ENCODE data around the gene RPL19. TPM values are rescaled to one million over a fixed set of nuclear protein-coding genes. Genes with fewer than 3 reads are reported as not detected.

The RPL19 gene
- total RNA-seq, 1 donor from 2014 or later, result 3,324 TPM

GRCh38 chr17:39229274-39229913 lies 29.3 kb downstream of the RPL19 start:
- no peak overlapping the region for H3K27ac Mint-ChIP-seq
- peaks cover 40% of the 10 kb centered on the region for H3K27me3 Mint-ChIP-seq
- CTCF ChIA-PET, result no interaction called here
- H3K4me3 Mint-ChIP-seq, result no peak overlapping the region
- intact Hi-C loops (cut with micrococcal nuclease), result no loop called here
- no peak for TF ChIP-seq CTCF (IDR thresholded peaks at IDR 0.05)
- POLR2A ChIA-PET, result no interaction called here
- DNase-seq (no peak), ATAC-seq (ENCODE audit: low read depth) (no peak)
- H3K9me3 Mint-ChIP-seq, result no peaks in the 10 kb centered on the region
- H3K36me3 Mint-ChIP-seq (ENCODE audit: low read depth), result no peaks in the 10 kb centered on the region
- H3K4me1 Mint-ChIP-seq, result peaks cover 17% of the 10 kb centered on the region

DNA sequence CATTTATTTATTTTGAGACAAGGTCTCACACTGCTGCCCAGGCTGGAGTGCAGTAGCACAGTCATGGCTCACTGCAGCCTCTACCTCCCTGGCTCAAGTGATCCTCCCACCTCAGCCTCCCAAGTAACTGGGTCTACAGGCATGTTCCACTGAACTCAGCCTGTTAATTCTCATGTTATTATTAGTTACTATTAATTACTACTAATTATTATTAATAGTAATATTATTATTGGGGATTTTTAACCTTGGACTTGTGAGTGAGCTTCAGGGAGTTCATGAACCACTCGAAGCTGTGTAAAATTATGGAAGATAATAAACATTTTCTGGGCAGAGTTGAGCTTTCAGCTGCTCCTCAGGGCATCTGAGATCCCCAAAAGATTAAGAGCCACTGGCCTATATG lies 30.3 kb downstream of the RPL19 start:
- Mint-ChIP-seq H3K9me3 (no peaks in the 10 kb centered on the region), H3K36me3 (ENCODE audit: low read depth) (no peaks in the 10 kb centered on the region), H3K4me1 (peaks cover 15% of the 10 kb centered on the region), H3K27me3 (peaks cover 39% of the 10 kb centered on the region), H3K27ac (no peak overlapping the region), H3K4me3 (no peak overlapping the region)
- CTCF ChIA-PET, result interaction anchor here (0.9 to 13.1 kb wide), 4 partner anchors 14 to 247 kb away, joined by 4 to 151 read pairs (median 22); no protein-coding TSS in a partner anchor
- TF ChIP-seq CTCF (IDR thresholded peaks at IDR 0.05), result no peak
- POLR2A ChIA-PET, result interaction anchor here (2.6 kb wide), 2 partner anchors 24 to 30 kb away, joined by 11 to 19 read pairs; partner anchors contain the start of gene RPL19
- ATAC-seq (ENCODE audit: low read depth) (no peak), DNase-seq (no peak)
- intact Hi-C loops (cut with micrococcal nuclease), result no loop called here

- Mint-ChIP-seq H3K36me3 (ENCODE audit: low read depth) (no peaks in the 10 kb centered on the region), H3K4me1 (peaks cover 11% of the 10 kb centered on the region), H3K4me3 (no peak overlapping the region), H3K27ac (no peak overlapping the region), H3K27me3 (peaks cover 36% of the 10 kb centered on the region), H3K9me3 (no peaks in the 10 kb centered on the region)
- DNase-seq, result no peak
- no peak for ATAC-seq (ENCODE audit: low read depth)
- TF ChIP-seq CTCF (IDR thresholded peaks at IDR 0.05), result no peak
- ChIA-PET CTCF (interaction anchor here (0.9 to 13.1 kb wide), 6 partner anchors 13 to 248 kb away, joined by 3 to 151 read pairs (median 10); no protein-coding TSS in a partner anchor), POLR2A (interaction anchor here (0.8 to 2.6 kb wide), 5 partner anchors 14 to 77 kb away, joined by 3 to 19 read pairs (median 9); partner anchors contain the start of gene RPL19)
- intact Hi-C loops (cut with micrococcal nuclease), result no loop called here
Measured at GRCh38 chr17:39231091-39231561, 31.0 kb downstream of the RPL19 start.

DNA sequence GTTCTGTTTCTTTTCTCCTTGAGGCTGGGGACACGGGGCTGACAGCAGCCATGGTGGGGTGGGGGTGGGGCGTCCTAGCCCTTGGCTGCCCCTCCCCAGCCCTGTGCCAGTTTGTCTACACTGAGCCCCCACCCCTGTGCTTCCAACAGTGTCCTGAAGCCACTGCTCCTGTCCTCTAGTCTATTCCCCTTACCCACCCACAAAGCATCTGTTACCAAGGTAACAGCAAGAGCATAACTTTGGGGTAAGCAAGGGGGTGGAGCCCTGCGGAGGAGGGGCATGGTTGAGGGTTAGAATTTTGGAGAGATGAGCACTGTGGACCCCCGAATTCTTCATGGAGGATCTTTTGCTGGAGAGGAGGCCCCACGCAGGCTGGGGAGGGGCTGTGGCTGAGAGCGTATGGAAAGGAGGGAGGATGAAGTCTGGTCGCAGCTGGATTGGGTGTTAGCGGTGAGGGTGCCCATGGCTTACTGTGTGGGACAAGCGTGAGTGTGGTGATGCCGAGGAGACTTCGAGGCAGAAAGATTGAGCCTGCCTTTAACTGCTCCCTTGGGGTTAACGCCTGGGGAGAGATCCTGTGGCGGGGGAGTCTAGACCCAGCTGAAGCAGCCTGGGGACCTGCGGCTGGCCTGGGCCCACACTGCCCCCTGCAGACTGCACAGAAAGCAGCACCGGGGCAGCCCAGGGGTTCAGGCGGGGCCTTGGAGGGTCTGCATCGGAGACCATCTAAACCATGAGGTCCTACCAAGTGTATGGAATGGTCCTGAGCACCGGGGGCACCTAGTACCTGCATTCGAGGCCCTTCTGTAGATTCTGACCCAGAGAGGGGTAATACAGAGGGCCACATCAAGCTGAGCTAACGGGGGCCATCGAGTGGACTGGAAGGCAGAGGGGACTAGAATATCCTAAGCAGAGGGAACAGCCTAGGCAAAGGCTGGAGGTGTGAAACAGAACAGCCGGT lies 31.8 kb downstream of the RPL19 start:
- no peak for DNase-seq

More for the DNA sequence above, 31.8 kb downstream of the RPL19 start:
- intact Hi-C loops (cut with micrococcal nuclease), result loop anchor here (1.0 to 2.0 kb wide), 3 partner anchors 25 to 79 kb away; no protein-coding TSS in a partner anchor
- Mint-ChIP-seq H3K4me1 (peaks cover 9% of the 10 kb centered on the region), H3K27me3 (peaks cover 34% of the 10 kb centered on the region), H3K9me3 (no peaks in the 10 kb centered on the region), H3K27ac (no peak overlapping the region), H3K4me3 (peak overlapping the region; percentile 49), H3K36me3 (ENCODE audit: low read depth) (no peaks in the 10 kb centered on the region)
- TF ChIP-seq CTCF (IDR thresholded peaks at IDR 0.05), result no peak
- ChIA-PET CTCF (interaction anchor here (0.8 to 13.1 kb wide), 14 partner anchors 9 to 249 kb away, joined by 3 to 151 read pairs (median 6); partner anchors contain the start of genes ARL5C and RPL19), POLR2A (interaction anchor here (0.8 to 2.6 kb wide), 7 partner anchors 14 to 78 kb away, joined by 3 to 19 read pairs (median 9); partner anchors contain the start of gene RPL19)
- peak; percentile 90 for ATAC-seq (ENCODE audit: low read depth)

Measured in activated B cell treated with CpG ODN at 0.5 μM for 24 hours (primary cell).